MG63 (cell line): ENCODE results near the gene RPS29. TPM values are rescaled to one million over a fixed set of nuclear protein-coding genes. Genes with fewer than 3 reads are reported as not detected.

Experiments used
- total RNA-seq: library from RNA; depleted of rRNA; stranded (reverse); fragments of >200 nt; shearing (Covaris generic); gene quantifications from 2 replicates; pipeline ENCODE4 v1.2.3, GENCODE V29; 2014; ENCODE audit warnings: low replicate concordance; rRNA removed

The RPS29 gene
- total RNA-seq, 1 experiment from 2014 or later, result 2,087 TPM

Other genes starting within 250 kb of the RPS29 start
- gene LRR1, start 12.6 kb upstream of the RPS29 start, total RNA-seq, result 33.3 and 51.5 TPM in 2 replicates
- 110 and 159 TPM in 2 replicates for gene RPL36AL, start 34.2 kb upstream of the RPS29 start, total RNA-seq
- gene MGAT2, start 34.4 kb upstream of the RPS29 start, total RNA-seq, result 39.1 and 42.2 TPM in 2 replicates
- 9.2 and 11.6 TPM in 2 replicates for gene DNAAF2, start 48.9 kb upstream of the RPS29 start, total RNA-seq
- 14.3 and 75.1 TPM in 2 replicates for gene POLE2, start 101.8 kb upstream of the RPS29 start, total RNA-seq
- 0.56 TPM in 1 of 2 replicates, not detected in the other for gene KLHDC1, start 106.7 kb upstream of the RPS29 start, total RNA-seq
- 24.1 and 32.0 TPM in 2 replicates for gene KLHDC2, start 181.8 kb upstream of the RPS29 start, total RNA-seq